Uterus (tissue), 4 donors: ENCODE results near the gene GATAD1. TPM values are rescaled to one million over a fixed set of nuclear protein-coding genes. Genes with fewer than 3 reads are reported as not detected.

ENCODE experiments used
- DNase-seq, 2 donors: peaks; one replicate each; pipeline ENCODE4 v3.0.0-alpha.2; 2019 to 2020
- H3K27ac ChIP-seq, 2 donors: fragments of 200-600 bp; sonication (generic); 1 replicate in 1 of 2; 2 replicates in 1 of 2; pipeline ENCODE4 v1.5.1; 2016 to 2018
- H3K27me3 ChIP-seq, 2 donors: fragments of 200-600 bp; sonication (generic); one replicate each; pipeline ENCODE4 v1.5.1; 2018 to 2019; ENCODE audit warnings: control low read depth in 1 of 2
- H3K36me3 ChIP-seq, 2 donors: fragments of 200-600 bp; sonication (generic); one replicate each; pipeline ENCODE4 v1.5.1; 2019; ENCODE audit warnings: control low read depth in 1 of 2
- H3K4me1 ChIP-seq, 2 donors: fragments of 200-600 bp; sonication (generic); one replicate each; pipeline ENCODE4 v1.5.1; 2018 to 2019; ENCODE audit warnings: control low read depth in 1 of 2
- H3K4me3 ChIP-seq, 2 donors: fragments of 200-600 bp; sonication (generic); 1 replicate in 1 of 2; 2 replicates in 1 of 2; pipeline ENCODE4 v1.5.1; 2018 to 2019; ENCODE audit warnings: mild to moderate bottlenecking in 1 of 2
- H3K9me3 ChIP-seq, 2 donors: fragments of 200-600 bp; sonication (generic); one replicate each; pipeline ENCODE4 v1.5.1; 2019; ENCODE audit warnings: control low read depth in 1 of 2
- CTCF ChIP-seq, 4 experiments: fragments of 200-600 bp in 2 of 4; fragments of 450-650 bp in 2 of 4; sonication (generic) in 2 of 4; IDR thresholded peaks; one replicate each; pipeline ENCODE4 v1.5.1; 2016 to 2019; ENCODE audit warnings: antibody characterized with exemption in 4 of 4, mild to moderate bottlenecking in 2 of 4, moderate library complexity in 1 of 4
- POLR2A ChIP-seq, 2 donors: fragments of 450-650 bp; IDR thresholded peaks; one replicate each; pipeline ENCODE4 v1.6.1; 2016; ENCODE audit warnings: antibody characterized with exemption in 2 of 2, mild to moderate bottlenecking in 1 of 2, moderate library complexity in 1 of 2
- intact Hi-C: fragments of 100-400 bp; cut with DNase I; formaldehyde crosslinking; loops from one replicate; pipeline ENCODE4 v1.15.1; 2023; ENCODE audit warnings: low total_unique reads
- total RNA-seq, 4 donors: library from RNA; depleted of rRNA in 3 of 4; stranded (reverse); fragments of >200 nt in 3 of 4; gene quantifications; one replicate each; pipeline versions ENCODE4 v1.1.0 to v1.2.4, GENCODE V29; 2014 to 2023
- donor health status: DM: yes; HTN: yes; CAD: no.

Gene GATAD1
- total RNA-seq, 4 donors from 2014 or later, result 41.2 to 62.2 (median 54.9) TPM

DNA sequence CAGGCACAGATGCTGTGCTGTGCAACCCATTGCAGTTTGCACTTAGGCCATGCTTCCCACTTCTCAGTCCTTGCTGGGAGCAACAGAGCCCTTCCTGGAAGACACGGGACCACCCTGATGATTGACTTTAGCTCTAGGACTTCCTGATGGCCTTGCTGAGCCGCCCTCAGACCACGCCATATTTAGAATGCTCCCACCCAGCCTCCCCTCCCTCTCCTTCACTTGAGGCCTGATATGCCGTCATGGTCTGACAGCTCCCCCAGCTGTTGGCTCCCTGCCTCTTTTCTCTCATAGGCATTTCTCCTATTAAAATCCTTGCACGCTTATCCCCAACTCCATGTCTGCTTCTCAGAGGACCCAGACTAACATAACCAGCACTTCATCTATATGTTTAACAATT lies 29.4 kb upstream of the GATAD1 start:
- no peak overlapping the region for H3K27ac ChIP-seq
- no peaks in the 10 kb centered on the region for H3K4me1 ChIP-seq
- no peak for TF ChIP-seq POLR2A (IDR thresholded peaks at IDR 0.05)
- H3K9me3 ChIP-seq, result no peaks in the 10 kb centered on the region
- intact Hi-C loops, result no loop called here
- no peak overlapping the region for H3K4me3 ChIP-seq
- H3K36me3 ChIP-seq, result no peaks in the 10 kb centered on the region
- no peaks in the 10 kb centered on the region for H3K27me3 ChIP-seq
- DNase-seq, result no peak

DNA sequence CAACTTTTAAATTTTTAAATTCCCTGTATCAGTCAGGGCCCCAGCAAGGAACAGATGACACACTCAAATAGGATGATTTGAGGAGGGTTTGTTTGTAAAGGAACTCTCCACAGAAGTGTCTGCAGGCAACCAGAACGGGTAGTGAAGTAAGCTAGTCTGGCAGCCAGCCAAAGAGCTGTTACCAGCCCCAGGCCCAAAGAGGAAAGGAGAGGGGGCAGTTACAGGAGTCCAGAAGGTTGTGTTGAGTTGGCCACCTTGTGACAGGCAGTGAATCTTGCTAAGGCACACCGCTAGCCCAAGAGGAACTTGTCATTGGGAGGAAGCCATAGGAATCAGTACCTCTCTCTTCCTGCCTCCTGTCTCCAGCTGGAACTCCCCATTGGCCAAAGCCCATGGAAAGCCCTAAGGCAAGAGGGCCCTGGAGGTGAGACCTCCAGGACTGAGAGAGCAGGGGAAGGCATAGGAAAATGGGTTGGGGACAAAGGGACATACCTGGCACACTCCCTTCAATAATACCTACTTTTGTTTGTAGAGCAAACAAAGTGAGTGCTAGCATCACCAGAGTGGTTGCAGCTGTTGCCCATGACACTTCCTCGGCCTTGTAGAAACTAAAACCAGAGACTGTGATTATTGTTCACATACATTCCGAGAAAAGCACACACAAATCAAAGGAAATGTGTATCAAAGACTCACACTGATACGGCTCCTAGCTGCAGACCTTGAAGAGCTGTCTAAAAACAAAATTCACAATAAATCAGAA lies 25.4 kb upstream of the GATAD1 start:
- intact Hi-C loops, result no loop called here
- no peaks in the 10 kb centered on the region for H3K36me3 ChIP-seq
- H3K27me3 ChIP-seq, result no peaks in the 10 kb centered on the region
- DNase-seq, result no peak
- H3K9me3 ChIP-seq, result no peaks in the 10 kb centered on the region
- no peaks in the 10 kb centered on the region for H3K4me1 ChIP-seq
- H3K4me3 ChIP-seq, result no peak overlapping the region
- no peak for TF ChIP-seq POLR2A (IDR thresholded peaks at IDR 0.05)
- TF ChIP-seq CTCF (IDR thresholded peaks at IDR 0.05), result no peak
- H3K27ac ChIP-seq, result no peak overlapping the region

DNA sequence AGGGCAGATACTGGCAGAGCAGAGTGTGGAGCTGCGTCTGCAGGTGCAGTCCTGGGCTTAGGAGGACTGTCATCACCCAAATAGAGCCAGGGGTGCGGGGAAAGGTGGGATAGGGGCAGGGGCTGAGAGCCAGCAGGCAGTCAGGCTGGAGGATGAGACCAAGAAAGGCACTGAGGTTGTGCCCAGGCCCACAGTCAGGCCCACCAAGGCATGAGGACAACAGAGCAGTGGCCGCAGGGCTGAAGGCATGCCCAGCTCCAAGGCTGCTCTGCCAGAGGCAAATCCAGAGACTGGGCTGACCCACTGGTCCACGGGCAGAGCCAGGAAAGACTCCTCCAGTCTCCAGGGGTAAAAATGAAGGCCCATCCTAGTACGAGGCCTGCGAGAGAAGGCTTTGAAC lies 24.4 kb upstream of the GATAD1 start:
- no peaks in the 10 kb centered on the region for H3K9me3 ChIP-seq
- DNase-seq, result no peak
- TF ChIP-seq CTCF (IDR thresholded peaks at IDR 0.05) (no peak), POLR2A (IDR thresholded peaks at IDR 0.05) (no peak)
- H3K4me1 ChIP-seq, result no peaks in the 10 kb centered on the region
- no peak overlapping the region for H3K27ac ChIP-seq
- H3K4me3 ChIP-seq, result no peak overlapping the region
- no peaks in the 10 kb centered on the region for H3K27me3 ChIP-seq
- no peaks in the 10 kb centered on the region for H3K36me3 ChIP-seq
- intact Hi-C loops, result no loop called here

DNA sequence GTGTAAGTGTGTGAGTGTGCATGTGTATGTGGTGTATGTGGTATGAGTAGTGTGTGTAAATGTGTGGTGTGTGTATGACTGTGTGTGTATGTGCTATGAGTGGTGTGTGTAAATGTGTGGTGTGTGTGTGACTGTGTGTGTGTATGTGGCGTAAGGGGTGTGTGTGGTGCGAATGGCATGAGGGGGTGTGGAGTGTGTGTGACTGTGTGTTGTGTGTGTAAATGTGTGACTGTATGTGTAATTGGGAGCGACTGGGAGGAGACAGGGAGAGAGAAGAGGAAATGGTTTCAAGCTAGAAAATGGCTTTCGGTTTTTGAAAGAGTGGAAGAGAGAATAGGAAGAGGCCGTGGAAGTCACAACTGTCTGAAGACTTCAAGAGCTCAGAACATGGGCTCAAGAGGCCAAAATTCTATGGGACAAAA lies 23.6 kb upstream of the GATAD1 start:
- DNase-seq, result no peak
- H3K27me3 ChIP-seq, result no peaks in the 10 kb centered on the region
- no peaks in the 10 kb centered on the region for H3K36me3 ChIP-seq
- H3K4me3 ChIP-seq, result no peak overlapping the region
- no peak for TF ChIP-seq POLR2A (IDR thresholded peaks at IDR 0.05)
- no peak for TF ChIP-seq CTCF (IDR thresholded peaks at IDR 0.05)
- no peak overlapping the region for H3K27ac ChIP-seq
- H3K4me1 ChIP-seq, result no peaks in the 10 kb centered on the region
- no peaks in the 10 kb centered on the region for H3K9me3 ChIP-seq
- intact Hi-C loops, result no loop called here

GRCh38 chr7:92425311-92425947 lies 21.9 kb upstream of the GATAD1 start:
- no peak for DNase-seq
- Histone ChIP-seq H3K4me1 (no peaks in the 10 kb centered on the region), H3K9me3 (no peaks in the 10 kb centered on the region), H3K27me3 (no peaks in the 10 kb centered on the region), H3K36me3 (no peaks in the 10 kb centered on the region), H3K4me3 (no peak overlapping the region), H3K27ac (no peak overlapping the region)
- TF ChIP-seq CTCF (IDR thresholded peaks at IDR 0.05) (no peak), POLR2A (IDR thresholded peaks at IDR 0.05) (no peak)
- intact Hi-C loops, result no loop called here
